Lower lobe of right lung (tissue), 2 donors: ENCODE results near the gene ADGRE3. TPM values are rescaled to one million over a fixed set of nuclear protein-coding genes. Genes with fewer than 3 reads are reported as not detected.

Experiments
- ATAC-seq, 2 donors: fragments of 200-7000 bp; cut with Tn5 transposase; one replicate each; pipeline ENCODE4 v1.9.1; 2020 to 2022; ENCODE audit warnings: mild to moderate bottlenecking in 2 of 2, moderate library complexity in 2 of 2
- DNase-seq: peaks from one replicate; pipeline ENCODE4 v3.0.0-alpha.2; 2020
- H3K27ac ChIP-seq: fragments of 200-600 bp; one replicate; pipeline ENCODE4 v1.8.0; 2022
- H3K27me3 ChIP-seq: fragments of 200-600 bp; one replicate; pipeline ENCODE4 v1.8.0; 2022; ENCODE audit warnings: low read depth
- H3K36me3 ChIP-seq: fragments of 200-600 bp; one replicate; pipeline ENCODE4 v1.8.0; 2022; ENCODE audit warnings: mild to moderate bottlenecking
- H3K4me1 ChIP-seq: fragments of 200-600 bp; one replicate; pipeline ENCODE4 v1.8.0; 2022
- H3K4me3 ChIP-seq: fragments of 200-600 bp; one replicate; pipeline ENCODE4 v1.8.0; 2022; ENCODE audit warnings: mild to moderate bottlenecking
- H3K9me3 ChIP-seq: fragments of 200-600 bp; one replicate; pipeline ENCODE4 v1.8.0; 2022
- intact Hi-C: fragments of 100-400 bp; cut with DNase I; formaldehyde crosslinking; loops from one replicate; pipeline ENCODE4 v1.11.0; 2022
- total RNA-seq: library from RNA; stranded (reverse); fragmentation: NEBNext Ultra II Directional; extraction: Animal tissue kit (Norgen Biotek cat#: 25700); gene quantifications from one replicate; pipeline ENCODE4 v1.2.1, GENCODE V29; 2021
- TF ChIP-seq, protein P1 (sequence below): fragments of 200-600 bp; IDR thresholded peaks from one replicate; pipeline ENCODE4 v1.8.0; 2022; ENCODE audit warnings: antibody characterized with exemption, mild to moderate bottlenecking
- donor health status: DM: no; HTN: yes; CAD: no; lungs with severe emphysema.

Gene ADGRE3
- total RNA-seq, 1 donor from 2014 or later: 25.5 TPM

DNA sequence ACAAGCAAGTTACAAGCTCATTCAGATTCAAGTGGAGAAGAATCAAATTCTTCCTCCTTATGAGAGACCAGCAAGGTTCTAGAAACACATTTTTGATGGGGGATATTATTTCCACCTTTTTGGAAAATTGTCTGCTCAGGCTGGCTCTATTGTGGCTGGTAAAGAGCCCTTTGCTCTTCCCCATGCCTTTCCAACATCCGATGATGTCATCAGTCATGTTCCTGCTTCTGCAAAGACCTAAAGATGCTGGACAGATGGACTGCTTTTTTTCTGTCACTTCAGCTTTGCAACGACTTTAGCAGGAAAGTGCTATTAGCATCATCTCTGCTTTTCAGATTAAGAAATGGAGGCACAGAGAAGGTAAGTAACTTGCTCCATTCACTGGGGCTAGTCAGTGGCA, 4.2 kb downstream of the ADGRE3 start:
- intact Hi-C loops: no loop called here
- ATAC-seq (no peak), DNase-seq (no peak)
- H3K4me1 ChIP-seq: no peaks in the 10 kb centered on the region
- no peak overlapping the region for H3K4me3 ChIP-seq
- no peak overlapping the region for H3K27ac ChIP-seq
- peaks cover 10% of the 10 kb centered on the region for H3K27me3 ChIP-seq
- H3K36me3 ChIP-seq: no peaks in the 10 kb centered on the region
- H3K9me3 ChIP-seq: no peaks in the 10 kb centered on the region
- TF ChIP-seq, protein P1, sequence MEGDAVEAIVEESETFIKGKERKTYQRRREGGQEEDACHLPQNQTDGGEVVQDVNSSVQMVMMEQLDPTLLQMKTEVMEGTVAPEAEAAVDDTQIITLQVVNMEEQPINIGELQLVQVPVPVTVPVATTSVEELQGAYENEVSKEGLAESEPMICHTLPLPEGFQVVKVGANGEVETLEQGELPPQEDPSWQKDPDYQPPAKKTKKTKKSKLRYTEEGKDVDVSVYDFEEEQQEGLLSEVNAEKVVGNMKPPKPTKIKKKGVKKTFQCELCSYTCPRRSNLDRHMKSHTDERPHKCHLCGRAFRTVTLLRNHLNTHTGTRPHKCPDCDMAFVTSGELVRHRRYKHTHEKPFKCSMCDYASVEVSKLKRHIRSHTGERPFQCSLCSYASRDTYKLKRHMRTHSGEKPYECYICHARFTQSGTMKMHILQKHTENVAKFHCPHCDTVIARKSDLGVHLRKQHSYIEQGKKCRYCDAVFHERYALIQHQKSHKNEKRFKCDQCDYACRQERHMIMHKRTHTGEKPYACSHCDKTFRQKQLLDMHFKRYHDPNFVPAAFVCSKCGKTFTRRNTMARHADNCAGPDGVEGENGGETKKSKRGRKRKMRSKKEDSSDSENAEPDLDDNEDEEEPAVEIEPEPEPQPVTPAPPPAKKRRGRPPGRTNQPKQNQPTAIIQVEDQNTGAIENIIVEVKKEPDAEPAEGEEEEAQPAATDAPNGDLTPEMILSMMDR: no peak

DNA sequence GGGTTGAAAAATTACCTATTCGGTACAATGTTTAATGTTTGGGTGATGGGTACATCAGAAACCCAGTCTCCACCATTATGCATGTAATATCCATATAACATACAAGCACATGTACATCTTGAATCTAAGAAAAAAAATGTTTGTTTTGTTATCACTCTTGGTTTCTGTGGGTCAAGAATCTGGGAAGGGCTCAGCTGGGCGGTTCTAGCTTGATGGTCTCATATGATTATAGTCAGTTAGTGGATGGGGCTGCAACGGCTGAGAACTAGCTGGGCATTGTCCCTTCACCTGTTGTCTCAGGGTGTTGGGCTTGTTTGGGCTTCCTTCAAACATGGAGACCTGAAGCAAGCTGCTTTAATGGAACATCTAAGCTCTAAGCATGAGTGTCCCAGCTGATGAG, 4.7 kb downstream of the ADGRE3 start:
- no peak for ATAC-seq
- TF ChIP-seq, protein P1: no peak
- Histone ChIP-seq H3K27me3 (peaks cover 10% of the 10 kb centered on the region), H3K36me3 (no peaks in the 10 kb centered on the region), H3K4me3 (no peak overlapping the region), H3K27ac (no peak overlapping the region), H3K9me3 (no peaks in the 10 kb centered on the region), H3K4me1 (no peaks in the 10 kb centered on the region)
- intact Hi-C loops: no loop called here
- DNase-seq: no peak

DNA sequence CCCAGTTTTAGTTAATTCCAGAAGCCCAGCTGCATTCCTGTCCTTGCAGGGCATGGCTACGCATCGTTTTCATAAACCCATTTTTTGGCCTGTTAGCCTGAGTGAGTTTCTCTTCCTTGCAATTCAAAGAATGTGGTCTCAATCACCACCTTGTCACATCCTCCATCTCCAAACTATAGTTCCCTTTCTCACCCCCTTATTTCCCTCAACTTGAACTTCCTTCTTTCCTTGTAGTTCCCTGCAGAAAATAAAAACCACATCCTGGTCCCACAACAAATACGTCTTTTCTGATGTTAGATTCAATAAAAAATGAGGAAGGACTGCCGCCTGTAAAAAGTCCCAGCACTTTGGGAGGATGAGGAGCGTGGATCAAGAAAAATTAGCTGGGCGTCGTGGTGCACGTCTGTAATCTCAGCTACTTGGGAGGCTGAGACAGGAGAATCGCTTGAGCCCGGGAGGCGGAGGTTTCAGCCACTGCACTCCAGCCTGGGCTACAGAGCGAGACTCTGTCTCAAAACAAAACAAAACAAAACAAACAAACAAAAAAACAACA, 13.2 kb downstream of the ADGRE3 start:
- Histone ChIP-seq H3K27ac (no peak overlapping the region), H3K4me3 (no peak overlapping the region), H3K9me3 (no peaks in the 10 kb centered on the region), H3K36me3 (no peaks in the 10 kb centered on the region), H3K27me3 (peaks cover 10% of the 10 kb centered on the region), H3K4me1 (no peaks in the 10 kb centered on the region)
- intact Hi-C loops: no loop called here
- DNase-seq (no peak), ATAC-seq (peak; percentile 58 to 66)
- TF ChIP-seq, protein P1: no peak

DNA sequence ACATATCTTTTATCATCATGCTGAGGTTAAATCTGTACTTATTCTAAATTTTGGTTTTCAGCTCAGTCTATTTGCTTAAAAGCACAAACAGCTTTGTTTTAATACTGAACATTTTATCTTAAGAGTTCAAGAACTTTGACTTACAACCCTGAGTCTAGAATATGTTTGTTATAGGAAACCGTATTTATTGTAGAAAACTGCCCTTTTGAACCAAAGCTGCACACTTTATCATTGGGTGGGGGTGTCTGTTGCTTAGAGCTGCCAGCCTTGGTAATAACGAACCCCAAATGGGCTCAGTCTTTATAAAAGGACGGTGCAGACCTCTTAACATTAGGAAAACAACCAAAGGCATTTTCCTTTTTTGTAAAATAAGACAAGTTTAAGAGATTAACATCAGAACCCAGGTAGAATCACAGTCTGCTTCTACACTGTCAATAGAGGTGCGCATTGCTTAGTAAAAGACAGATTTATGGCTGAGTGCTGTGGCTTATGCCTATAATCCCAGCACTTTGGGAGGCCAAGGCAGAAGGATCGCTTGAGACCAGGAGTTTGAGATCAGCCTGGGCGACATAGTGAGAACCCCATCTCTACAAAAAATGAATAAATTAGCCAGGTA, 14.7 kb downstream of the ADGRE3 start:
- TF ChIP-seq, protein P1: no peak

DNA sequence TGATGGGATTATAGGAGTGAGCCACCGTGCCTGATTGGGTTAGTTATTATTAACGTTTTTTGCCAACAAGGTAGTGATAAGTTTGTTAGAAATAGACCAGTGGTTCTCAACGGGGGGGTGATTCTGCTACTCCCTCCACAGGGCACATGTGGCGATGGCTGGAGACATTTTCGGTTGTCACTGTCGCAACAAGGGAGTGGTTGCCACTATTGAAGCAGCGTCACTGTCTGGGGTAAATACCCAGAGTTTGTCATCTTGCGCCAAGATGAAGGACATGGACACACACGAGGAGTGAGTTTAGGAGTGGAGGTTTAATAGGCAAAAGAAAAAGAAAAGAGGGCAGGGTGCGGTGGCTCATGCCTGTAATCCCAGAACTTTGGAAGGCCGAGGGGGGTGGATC, 18.9 kb downstream of the ADGRE3 start:
- H3K27ac ChIP-seq: no peak overlapping the region
- no peaks in the 10 kb centered on the region for H3K4me1 ChIP-seq
- H3K36me3 ChIP-seq: no peaks in the 10 kb centered on the region
- DNase-seq (no peak), ATAC-seq (no peak)
- TF ChIP-seq, protein P1: no peak
- intact Hi-C loops: no loop called here
- H3K4me3 ChIP-seq: no peak overlapping the region
- no peaks in the 10 kb centered on the region for H3K9me3 ChIP-seq
- H3K27me3 ChIP-seq: peaks cover 18% of the 10 kb centered on the region

More for the DNA sequence above, 14.7 kb downstream of the ADGRE3 start:
- DNase-seq (no peak), ATAC-seq (no peak)
- no peak overlapping the region for H3K27ac ChIP-seq
- no peaks in the 10 kb centered on the region for H3K4me1 ChIP-seq
- intact Hi-C loops: no loop called here
- no peaks in the 10 kb centered on the region for H3K9me3 ChIP-seq
- H3K27me3 ChIP-seq: peaks cover 13% of the 10 kb centered on the region
- no peaks in the 10 kb centered on the region for H3K36me3 ChIP-seq
- no peak overlapping the region for H3K4me3 ChIP-seq
